ENCODE data around the gene TBC1D9B.

TBC1D9B gene

DNA sequence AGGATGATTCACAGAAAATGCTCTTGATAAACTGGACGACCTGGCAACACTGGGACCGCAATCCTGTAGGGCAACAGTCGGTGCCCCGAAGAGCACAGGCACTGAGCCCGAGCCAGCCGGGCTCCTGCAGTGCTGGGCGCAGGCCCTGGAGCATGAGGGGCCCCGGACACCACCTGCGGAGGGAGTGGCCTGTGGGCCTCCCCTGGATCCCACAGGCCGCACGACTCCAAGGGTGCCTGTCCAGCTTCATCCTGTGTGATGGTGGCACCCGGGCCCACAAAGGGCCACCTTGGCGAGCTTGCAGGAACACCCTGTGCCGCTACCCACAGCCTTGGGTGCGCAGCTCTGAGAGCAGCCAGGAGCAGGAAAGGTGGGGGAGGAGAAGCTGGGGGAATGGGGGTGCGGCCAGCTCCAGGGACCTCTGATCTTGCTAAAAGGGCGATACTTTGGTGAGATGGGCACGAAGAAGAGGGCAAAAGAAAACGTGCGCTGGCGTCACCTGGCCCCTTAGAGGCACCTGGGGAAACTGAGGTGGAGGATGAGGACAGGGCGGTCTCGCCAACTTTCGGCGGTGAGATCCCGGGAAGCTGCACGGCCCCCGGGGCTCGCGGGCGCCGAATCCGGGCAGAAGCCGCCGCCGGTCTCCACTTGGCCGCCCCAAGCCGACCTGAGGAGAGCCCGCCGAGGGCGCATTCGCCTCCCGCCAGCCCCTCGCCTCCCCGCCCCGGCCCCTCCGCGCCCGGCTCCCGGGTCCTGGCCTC is 722 bp downstream of the TBC1D9B start:
- peak; percentile 4 for DNase-seq

DNA sequence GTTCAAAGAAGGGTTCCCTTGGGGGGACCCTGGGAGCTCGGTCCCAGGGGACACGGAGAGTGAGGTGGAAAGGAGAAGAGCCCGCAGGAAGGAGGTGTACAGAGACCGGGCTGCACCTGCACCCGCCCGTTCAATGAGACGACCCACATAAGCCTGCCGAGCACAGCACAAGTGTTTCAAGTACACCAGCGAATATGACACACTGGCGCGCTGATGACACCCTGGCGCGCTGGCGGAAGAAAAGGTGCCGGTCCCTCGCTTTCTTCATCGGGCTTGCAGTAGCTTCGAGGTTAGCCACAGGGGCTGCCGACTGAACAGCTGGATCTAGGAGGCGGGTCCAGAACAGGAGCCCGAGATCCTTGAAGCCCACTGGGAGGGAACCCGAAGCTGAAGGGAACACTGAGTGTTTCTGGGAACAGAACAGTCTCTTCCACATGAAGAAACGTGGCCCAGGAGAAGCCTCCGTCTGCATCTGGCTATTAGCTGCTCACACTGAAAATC is 1.4 kb downstream of the TBC1D9B start:
- DNase-seq: no peak

DNA sequence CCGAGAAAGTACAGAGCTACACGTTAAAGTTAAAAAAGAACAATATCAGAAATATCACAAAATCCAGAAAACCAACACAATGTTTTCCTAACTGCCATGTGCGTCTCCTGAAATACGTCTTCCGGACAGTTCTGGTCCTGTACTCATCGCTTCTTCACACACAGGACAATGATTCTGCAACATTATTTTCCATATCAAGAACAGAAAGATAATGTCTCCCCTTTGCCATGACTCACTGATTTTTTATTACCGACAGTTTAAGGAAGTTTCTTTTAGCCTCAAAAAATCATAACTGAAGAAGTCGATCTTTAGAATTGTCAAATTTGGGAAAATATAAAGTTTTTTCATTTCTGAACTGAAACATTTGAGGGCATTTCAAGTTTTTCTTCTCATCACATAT is 2.5 kb downstream of the TBC1D9B start:
- no peak for DNase-seq

DNA sequence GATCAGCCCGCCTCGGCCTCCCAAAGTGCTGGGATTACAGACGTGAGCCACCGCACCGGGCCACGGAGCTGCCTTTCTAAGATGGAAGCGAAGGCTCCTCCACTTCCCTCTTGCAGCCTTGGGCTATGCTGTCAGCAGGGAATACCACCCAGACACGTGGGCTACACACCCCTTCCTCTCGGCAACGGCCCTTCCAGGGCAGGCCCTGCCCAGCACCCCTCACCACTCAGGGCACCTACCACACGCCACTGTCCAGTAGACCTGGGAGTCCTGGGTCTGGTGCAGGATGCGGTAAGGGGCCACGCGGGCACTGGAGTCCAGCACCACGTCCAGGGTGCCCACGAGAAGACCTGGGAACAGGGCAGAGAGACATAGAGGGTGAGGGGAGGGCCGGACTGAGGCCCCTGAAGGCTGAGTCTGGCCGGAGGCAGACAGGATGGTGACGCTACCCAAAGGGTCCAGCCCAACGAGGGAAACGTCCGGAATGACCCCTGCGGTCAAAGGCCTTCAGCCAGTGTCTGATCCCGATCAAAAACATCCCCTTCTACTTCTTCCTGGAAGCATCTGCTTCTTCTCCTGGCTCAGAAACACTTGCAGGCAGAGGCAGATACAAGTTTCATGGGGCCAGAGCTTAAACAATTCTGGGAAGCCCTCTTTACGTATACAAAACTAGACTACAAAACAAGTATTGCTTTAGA is 3.1 kb downstream of the TBC1D9B start:
- DNase-seq: no peak

DNA sequence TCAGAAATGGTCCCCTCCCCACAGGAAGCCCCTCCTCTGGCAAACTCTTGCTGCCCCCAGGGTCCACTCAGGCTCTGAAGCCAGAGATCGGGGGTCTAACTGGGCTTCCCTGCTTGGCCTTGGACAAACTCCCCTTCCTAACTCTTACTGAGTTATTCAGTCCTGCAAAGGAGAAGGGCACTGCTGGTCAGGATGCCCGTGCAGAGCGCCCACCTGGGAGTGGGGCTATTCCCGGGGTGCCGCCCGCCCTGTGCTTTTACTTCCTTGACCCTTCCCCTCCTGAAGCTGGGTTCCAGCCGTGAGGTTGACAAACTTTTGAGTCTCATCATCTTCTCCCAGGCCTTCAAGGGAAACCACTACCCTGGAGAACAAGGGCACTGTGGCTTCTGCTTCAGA is 4.9 kb downstream of the TBC1D9B start:
- DNase-seq: no peak

DNA sequence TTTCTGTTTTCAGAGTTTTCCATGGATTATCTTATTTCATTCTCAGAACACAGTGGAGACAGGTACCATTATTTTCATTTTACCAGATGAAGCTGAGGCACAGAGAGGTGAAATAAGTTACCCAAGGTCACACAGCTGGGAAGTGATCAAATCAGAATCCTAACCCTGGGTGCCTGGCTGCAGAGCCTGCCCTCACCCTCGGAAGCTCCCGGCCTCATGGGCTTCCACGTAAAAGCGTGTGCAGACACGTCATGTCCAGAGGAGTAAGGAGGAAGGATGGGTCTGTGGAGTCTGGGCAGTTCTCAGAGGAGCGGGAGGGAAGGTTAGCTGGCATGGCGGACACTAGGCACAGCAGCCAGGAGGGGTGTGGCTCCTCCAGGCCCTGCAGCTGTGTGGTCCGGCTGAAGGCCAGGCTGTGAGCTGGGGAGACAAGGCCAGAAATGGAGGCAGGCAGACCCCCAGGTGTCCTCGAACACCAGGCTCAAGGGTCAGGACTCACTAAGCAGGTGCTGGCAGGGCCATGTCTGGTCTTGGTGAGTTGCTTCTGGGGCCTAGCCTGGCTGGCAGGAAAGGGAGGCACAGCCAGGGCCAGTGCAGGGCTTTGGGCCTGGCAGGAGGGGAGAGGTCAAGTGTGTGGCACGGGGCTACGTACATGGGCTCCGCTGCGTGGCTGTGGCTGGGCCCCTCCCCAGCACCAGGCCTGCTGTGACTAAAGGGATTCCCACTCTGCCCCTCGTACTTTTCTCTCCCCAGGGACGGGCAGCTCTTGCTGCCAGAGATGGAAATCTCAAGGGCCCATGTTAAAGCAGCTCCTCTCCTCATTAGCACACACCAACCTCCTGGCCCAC is 5.6 kb downstream of the TBC1D9B start:
- DNase-seq: no peak

DNA sequence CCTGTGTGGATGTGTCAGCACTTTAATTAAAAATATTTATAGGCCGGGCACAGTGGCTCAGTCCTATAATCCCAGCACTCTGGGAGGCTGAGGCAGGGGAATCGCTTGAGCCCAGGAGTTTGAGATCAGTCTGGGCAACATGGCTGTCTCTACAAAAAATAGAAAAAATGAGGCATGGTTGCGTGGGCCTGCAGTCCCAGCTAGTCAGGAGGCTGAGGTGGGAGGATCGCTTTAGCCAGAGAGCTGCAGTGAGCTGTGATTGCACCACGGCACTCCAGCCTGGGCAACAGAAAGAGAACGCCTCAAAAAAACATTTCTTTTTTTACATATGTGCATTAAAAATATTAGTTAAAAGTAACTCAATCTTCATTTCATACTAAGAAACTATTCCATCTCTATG is 6.2 kb downstream of the TBC1D9B start:
- no peak for DNase-seq

DNA sequence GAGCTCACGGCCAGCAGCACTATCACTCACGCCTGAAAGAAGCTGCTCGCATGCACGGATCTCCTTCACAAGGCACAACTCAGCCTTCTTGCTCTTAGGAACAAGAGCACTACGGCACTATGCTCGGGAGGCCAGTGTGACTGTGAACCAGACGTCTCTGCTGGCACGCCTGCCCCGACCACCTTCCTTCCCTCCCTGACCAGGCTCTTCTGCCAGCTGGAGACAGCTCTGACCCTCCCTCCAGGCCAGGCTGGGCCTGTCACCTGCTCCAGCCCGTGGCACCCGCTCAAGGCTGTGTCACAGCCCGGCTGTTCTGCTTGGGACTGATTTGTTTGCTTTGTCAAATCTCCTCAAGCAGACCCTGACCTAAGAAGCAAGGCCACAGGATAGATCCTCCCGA is 7.0 kb downstream of the TBC1D9B start:
- no peak for DNase-seq

DNA sequence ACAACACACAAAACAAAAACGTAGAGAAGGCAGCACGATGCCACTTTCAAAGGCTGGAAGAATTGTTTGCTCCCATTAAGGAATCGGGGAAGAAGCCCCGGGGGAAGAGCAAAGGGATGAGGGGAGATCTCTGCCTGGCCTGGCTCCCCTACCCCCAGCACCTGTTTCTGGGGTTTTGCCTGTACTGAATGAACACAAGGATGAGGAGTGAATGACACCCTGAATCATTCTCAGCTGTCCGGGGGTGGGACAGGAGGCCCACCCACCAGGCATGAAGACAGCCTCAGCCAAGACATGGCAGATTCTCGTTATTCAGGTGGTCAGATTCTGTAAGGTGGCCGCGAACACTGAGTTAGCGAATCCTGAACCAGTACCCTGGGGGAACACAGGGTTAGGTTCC is 7.5 kb downstream of the TBC1D9B start:
- DNase-seq: no peak

DNA sequence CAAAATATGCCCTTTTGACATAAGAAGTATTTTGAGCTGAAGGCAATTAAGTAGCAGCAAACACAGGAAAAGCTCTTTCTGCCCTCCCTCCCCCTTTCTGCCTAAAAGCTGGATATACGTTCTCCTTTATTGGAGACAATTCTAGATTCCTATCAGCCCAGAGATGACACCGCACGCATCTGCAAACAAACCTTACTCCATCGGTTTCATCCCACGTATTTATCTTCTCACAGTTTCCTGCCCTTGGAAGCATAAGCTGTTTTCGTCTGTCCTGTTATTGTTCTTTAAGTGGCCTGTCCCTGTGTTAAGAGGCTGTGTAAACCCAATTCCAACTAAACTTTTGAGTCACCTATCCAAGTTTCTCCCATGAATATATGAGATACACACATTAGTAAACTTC is 11.8 kb downstream of the TBC1D9B start:
- no peak for DNase-seq

DNA sequence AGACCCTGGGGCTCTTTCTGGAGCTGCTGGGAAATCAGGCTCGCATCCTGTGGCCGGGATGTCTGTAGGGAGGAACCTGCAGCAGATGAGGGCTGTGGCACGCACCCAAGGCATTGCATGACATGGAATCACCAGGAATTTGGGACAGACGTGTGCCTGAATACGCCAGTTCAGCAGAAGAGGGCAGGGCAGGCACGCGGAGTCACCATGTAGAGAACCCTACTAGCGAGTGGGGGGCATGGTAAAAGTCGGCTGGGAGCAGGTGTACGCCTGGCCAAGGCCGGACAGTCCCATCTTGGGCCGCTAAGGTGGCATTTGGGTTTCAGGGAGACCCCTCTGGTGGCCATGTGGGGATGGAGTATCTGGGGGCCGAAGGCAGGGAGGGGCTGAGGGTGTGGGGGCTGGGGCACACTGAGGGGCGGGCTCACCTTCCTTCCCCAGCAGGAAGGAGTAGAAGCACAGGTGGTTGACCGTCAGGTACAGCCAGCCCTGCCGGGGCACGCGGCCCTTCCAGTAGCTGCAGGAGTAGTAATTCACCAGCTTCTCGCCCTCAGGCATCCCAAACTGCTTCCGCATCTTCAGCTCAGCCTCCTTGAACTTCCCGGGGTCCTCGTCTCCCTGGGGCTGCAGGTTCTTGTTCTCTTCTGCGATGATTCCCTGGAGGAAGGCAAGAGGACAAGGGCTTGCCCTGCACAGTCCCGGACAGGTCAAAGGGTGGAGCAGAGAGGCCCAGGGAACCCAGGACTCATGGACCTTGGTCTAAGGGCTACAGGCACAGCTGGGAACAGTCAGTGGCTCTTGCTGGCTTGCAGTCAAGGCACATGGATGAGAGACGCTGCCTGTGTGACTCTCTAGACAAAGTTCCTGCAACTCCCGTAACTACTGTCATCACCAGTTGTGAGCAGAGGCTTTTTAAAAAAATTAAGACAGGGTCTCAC is 13.5 kb downstream of the TBC1D9B start:
- DNase-seq: no peak

DNA sequence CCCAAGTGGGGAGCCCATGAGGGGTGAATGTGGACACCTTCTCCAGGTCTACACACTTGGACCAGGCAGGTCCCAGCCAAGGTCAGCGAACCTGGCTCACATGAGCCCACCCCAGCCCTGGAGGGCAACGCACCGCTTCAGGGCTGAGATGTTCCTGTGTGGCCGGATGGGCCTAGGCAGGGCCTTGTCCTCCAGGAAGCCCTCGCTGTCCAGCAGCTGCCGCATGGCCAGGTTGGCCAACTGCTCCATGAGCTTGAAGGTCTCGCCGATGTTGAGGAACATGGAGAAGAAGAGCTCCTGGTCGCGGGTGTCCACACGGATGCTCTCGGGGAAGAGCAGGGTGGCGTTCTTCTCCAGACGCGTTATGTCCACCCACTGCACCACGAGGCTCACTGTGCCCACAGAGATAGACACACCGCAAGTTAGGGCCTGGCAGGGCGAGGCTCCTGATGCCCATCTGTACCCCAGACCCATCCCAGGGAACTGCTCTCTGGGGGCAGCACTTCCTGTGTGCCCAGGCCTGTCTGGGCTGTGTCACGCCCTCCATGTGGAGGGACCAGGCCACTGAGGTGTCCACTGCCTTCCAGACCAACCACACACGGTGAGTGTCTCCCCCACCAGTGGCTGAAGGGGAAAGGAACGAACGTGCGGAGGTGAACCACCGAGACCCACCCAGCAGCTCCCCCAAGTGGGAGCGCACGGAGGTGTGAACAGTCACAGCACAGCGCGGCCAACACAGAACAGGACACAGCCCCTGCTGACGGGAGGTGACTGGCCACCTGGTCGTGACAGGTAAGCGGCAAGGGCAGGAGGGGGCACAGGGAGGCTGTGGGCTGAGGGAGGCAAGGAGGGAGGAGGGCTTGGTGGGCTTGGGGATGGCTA is 14.4 kb downstream of the TBC1D9B start:
- DNase-seq: no peak

DNA sequence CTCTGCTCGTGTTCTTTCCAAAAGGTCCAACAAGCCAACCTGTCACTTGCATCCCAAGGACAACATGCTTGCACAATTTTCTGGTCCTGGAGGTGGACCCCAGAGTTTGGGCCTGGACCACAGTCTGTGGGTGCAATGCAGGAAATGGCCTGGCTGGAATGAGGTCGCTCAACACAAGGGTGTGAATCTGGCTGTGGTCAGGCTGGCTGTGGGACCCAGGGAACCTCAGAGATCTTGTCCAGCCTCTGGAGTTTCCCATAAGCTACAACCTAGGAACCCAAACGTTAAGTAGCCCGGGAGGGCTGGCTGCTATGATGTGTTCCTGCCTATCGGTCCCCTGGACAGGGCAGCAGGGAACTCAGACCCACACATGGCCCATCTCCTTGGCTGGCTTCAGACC is 15.4 kb downstream of the TBC1D9B start:
- no peak for DNase-seq

DNA sequence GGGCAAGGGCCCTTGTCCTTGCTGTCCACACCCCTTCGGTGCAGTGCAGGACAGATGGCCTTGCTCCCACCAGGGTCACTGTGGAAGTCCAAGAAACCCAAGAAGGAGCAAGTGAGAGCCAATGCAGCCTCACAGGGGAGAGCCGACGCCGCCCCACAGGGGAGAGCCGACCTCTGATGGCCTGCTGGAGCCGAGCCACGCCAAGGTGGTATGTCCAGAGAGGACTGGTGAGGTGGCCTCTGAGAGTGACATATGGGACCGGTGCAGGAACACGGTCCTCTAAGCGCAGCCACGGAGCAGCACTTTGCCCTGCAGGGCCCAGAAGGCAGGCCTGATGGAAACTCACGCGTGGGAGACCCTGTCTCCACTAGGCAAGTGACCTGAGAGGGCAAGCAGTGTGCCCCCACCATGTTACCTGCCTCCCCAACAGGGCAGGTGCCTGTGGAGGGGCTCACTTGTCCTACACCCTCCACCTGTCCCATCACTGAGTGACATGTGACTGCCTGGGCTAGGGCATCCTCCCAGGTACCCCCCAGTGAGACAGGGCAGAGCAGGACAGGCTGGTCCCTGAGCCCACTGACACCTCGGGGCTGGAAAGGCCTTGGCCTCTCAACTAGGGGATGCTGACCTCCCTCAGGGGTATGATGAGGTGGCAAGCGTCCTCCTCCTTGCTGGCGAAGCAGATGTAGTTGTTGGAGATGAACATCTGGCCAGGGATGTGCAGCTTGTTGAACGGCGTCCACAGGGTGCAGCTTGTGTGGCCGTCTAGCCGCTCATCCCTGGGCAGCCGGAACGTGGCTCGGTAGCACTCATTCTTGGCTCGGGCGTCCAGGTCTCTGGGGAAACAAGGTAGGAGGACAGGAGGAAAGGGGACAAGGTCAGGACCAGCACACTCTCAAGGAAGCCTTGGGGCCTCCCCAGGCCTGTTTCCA is 16.7 kb downstream of the TBC1D9B start:
- no peak for DNase-seq

DNA sequence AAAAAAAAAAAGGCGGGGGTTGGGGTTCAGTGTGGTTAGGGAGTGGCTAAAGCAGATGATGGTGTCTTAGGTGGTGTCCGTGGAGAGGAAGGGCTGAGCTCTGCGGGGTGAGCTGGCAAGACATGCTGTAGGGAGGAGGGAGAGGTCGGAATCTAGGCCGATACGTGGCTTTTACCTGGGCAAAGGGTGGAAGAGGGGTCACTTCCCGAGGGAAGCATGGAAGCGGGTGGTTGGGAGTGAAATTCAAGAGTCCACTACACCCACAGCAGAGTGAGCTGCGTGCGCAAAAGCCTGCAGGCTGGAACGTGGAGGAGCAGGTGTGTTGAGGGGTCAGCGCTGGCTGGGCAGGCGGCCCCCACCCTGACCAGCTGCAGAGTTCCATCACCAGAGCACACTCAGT is 17.8 kb downstream of the TBC1D9B start:
- DNase-seq: no peak

DNA sequence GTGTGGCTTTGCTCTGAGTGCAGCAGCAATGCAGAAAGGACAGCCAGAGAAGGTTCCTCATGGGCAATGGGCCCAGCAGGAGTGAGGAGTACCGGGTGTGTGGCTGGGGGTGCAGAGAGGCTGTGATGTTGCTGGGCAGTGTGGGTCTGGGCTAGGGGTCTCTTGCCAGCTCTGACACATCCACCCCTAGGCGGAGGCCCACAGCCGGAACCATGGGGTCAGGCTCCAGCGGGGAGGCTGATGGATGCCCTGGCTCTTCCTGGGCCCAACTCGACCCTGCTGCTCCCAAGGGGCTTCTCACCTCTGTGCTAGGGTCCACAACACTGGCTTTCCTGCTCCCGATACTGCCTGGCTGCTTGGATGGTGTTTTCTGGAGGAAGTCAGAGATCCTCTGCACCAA is 19.9 kb downstream of the TBC1D9B start:
- DNase-seq: no peak

DNA sequence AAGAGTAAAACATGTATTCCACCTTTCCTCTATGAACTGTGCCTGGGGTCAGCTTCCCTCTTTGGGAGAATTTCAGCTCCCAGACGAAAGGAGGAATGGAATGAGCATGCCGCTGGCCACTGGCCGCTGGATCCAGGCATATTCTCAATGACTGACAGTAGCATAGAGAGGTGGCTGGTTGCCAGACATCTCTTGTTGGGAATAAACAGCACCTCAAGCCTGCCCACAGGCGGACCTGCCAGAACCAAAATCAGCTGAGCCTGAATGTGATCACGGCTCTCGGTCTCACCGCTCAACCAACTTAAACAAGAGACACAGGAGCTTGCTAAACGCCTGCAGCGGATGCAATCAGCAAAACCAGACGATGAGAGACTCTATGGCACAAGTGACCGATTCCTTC is 20.6 kb downstream of the TBC1D9B start:
- no peak for DNase-seq

DNA sequence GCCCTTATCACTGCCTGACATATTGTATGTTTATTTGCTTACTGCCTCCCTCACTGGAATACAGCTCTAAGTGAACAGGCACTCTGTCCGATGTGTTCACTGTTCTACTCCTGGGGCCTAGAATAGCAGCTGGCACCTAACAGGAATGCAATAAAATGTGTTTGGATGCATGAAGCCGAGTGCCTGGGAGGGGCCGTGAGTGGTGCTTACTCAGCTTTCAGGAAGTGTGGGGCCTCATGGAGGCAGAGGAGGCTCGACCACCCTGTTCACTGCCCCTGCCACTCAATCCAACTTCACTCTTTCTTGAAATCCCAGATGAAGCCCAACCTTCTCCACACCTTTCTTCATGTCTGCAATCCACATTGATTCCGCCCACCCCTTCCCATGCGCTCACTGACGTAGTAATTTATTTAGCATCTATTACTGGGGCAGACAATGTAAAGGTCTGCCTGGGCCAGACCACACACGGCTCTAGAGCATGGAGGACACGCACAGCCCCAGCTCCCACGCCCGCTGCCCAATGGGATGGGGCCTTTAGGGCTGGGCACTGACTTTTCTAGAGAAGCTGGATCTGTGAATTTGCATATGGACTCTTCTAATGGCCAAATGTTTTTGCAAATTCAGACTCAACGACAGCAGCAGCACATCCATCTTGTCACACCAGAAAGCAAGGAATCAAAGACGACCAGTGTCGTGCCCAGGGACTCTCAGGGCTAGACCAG is 21.3 kb downstream of the TBC1D9B start:
- no peak for DNase-seq

DNA sequence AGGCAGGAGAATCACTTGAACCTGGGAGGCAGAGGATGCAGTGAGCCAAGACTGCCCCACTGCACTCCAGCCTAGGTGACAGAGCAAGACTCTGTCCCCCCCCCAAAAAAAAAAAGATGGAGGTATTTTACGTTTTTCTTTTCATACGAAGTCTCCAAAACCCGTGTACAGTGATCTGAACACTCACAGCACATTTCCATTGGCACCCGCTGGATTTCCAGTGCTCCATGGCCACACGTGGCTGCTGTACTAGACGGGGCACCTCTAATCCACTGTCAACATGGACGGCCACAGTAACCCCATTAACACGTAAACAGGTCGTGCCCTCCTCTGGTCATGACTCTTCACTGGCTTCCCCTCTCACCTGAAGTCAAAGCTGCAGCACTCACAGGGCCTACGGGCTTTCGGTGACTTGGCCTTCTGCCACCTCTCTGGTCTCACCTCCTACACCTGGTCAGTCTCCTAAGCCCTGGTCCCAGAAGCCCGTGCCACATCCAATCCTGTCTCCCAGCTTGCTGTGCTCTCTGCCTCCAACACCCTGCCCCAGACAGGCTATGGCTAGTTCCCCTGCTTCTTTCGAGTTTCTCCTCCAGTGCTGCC is 22.1 kb downstream of the TBC1D9B start:
- DNase-seq: no peak
